CD8-positive, alpha-beta memory T cell (primary cell): ENCODE measurements around the gene SFSWAP. TPM values are rescaled to one million over a fixed set of nuclear protein-coding genes. Genes with fewer than 3 reads are reported as not detected.

Experiments
- CTCF ChIA-PET: fragments of 350-600 bp; sonication (Branson Sonifier 250); formaldehyde crosslinking; loops from one replicate; lab custom pipeline; 2021; ENCODE audit warnings: antibody characterized with exemption; lab: Charles Lee
- POLR2A ChIA-PET: fragments of 350-600 bp; sonication (Branson Sonifier 250); formaldehyde crosslinking; loops from one replicate; lab custom pipeline; 2021; ENCODE audit warnings: antibody characterized with exemption; lab: Charles Lee
- DNase-seq, 5 donors: peaks; one replicate each; pipeline versions ENCODE4 v3.0.0 to v3.0.0-alpha.2; 2020 to 2022; ENCODE audit warnings: mixed read lengths in 1 of 5
- H3K27ac ChIP-seq: one replicate; pipeline ENCODE4 v1.7.0; 2013; ENCODE audit warnings: low read depth, mild to moderate bottlenecking, low read length, moderate library complexity
- H3K27me3 ChIP-seq: 2 replicates; pipeline ENCODE4 v1.7.0; 2013; ENCODE audit warnings: low read length, mild to moderate bottlenecking; ENCODE audit not compliant: insufficient read depth, poor library complexity, severe bottlenecking
- H3K36me3 ChIP-seq: 2 replicates; pipeline ENCODE4 v1.7.0; 2013; ENCODE audit warnings: mild to moderate bottlenecking, low read length, moderate library complexity; ENCODE audit not compliant: insufficient read depth
- H3K4me1 ChIP-seq: 2 replicates; pipeline ENCODE4 v1.7.0; 2013; ENCODE audit warnings: mild to moderate bottlenecking, low read length, moderate library complexity; ENCODE audit not compliant: insufficient read depth
- H3K4me3 ChIP-seq: 2 replicates; pipeline ENCODE4 v1.7.0; 2013; ENCODE audit warnings: mild to moderate bottlenecking, low read length
- H3K9me3 ChIP-seq: 2 replicates; pipeline ENCODE4 v1.7.0; 2013; ENCODE audit warnings: mild to moderate bottlenecking, low read length
- H3K27ac Mint-ChIP-seq, 8 donors: one replicate each; pipeline ENCODE4 v1.8.0; 2020 to 2021; ENCODE audit warnings: mixed read lengths in 8 of 8, mild to moderate bottlenecking in 6 of 8, inconsistent platforms in 3 of 8, moderate library complexity in 3 of 8
- H3K27me3 Mint-ChIP-seq, 2 donors: one replicate each; pipeline ENCODE4 v1.8.0; 2020 to 2021; ENCODE audit warnings: mixed read lengths in 2 of 2, mild to moderate bottlenecking in 1 of 2, moderate library complexity in 1 of 2
- H3K36me3 Mint-ChIP-seq, 3 donors: one replicate each; pipeline ENCODE4 v1.8.0; 2020 to 2021; ENCODE audit warnings: mixed read lengths in 3 of 3, inconsistent platforms in 1 of 3, mild to moderate bottlenecking in 1 of 3
- H3K4me1 Mint-ChIP-seq, 3 donors: one replicate each; pipeline ENCODE4 v1.8.0; 2020 to 2021; ENCODE audit warnings: mixed read lengths in 3 of 3, inconsistent platforms in 1 of 3, mild to moderate bottlenecking in 1 of 3
- H3K4me3 Mint-ChIP-seq, 7 donors: one replicate each; pipeline ENCODE4 v1.8.0; 2020 to 2021; ENCODE audit warnings: mixed read lengths in 7 of 7, mild to moderate bottlenecking in 6 of 7, moderate library complexity in 4 of 7, inconsistent platforms in 2 of 7
- H3K9me3 Mint-ChIP-seq, 5 donors: one replicate each; pipeline ENCODE4 v1.8.0; 2020 to 2022; ENCODE audit warnings: mixed read lengths in 5 of 5, mild to moderate bottlenecking in 3 of 5, moderate library complexity in 2 of 5, inconsistent platforms in 1 of 5
- polyA plus RNA-seq: library from polyadenylated mRNA; unstranded; fragments of 300-500 nt; fragmentation: Illumina TruSeq; gene quantifications from one replicate; pipeline ENCODE4 v1.2.3, GENCODE V29; 2021
- total RNA-seq, 2 experiments: library from RNA; stranded (reverse); gene quantifications; one replicate each; pipeline ENCODE4 v1.2.3, GENCODE V29; 2021

SFSWAP gene
- total and polyA plus RNA-seq, 3 experiments from 2014 or later: 22.6 to 65.2 (median 63.3) TPM

DNA sequence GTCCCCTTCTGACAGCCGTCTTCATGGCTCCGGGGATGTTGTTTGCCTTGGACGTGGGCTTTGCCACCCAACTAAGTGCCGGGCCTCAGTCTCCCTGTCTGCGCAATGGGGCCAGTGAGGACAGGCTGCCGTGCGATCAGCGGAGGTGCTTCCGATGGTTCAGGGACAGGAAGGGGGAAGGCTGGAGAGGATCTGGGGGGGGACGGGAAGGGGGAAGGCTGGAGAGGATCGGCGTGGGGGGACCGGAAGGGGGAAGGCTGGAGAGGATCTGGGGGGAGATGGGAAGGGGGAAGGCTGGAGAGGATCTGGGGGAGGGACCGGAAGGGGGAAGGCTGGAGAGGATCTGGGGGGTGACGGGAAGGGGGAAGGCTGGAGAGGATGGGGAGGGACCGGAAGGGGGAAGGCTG is 120.7 kb downstream of the SFSWAP start:
- no peaks in the 10 kb centered on the region for H3K36me3 ChIP-seq
- H3K9me3 ChIP-seq: no peaks in the 10 kb centered on the region
- Mint-ChIP-seq H3K9me3 (no peaks in the 10 kb centered on the region), H3K4me1 (peaks cover 5 to 22% (median 9%) of the 10 kb centered on the region in 3 donors), H3K36me3 (no peaks in the 10 kb centered on the region), H3K27me3 (peaks cover 24 to 27% of the 10 kb centered on the region in 2 donors), H3K4me3 (peak overlapping the region in 1 of 7 donors; percentile 68), H3K27ac (no peak overlapping the region)
- H3K27ac ChIP-seq: no peak overlapping the region
- DNase-seq: no peak
- peaks cover 14% of the 10 kb centered on the region for H3K27me3 ChIP-seq
- CTCF ChIA-PET: no interaction called here
- H3K4me3 ChIP-seq: no peak overlapping the region
- H3K4me1 ChIP-seq: no peaks in the 10 kb centered on the region
- POLR2A ChIA-PET: no interaction called here

- DNase-seq: no peak
- CTCF ChIA-PET: no interaction called here
- POLR2A ChIA-PET: no interaction called here
- H3K27ac ChIP-seq: no peak overlapping the region
- H3K4me1 ChIP-seq: no peaks in the 10 kb centered on the region
- peaks cover 9% of the 10 kb centered on the region for H3K27me3 ChIP-seq
- Mint-ChIP-seq H3K4me1 (peaks cover 3 to 20% (median 7%) of the 10 kb centered on the region in 3 donors), H3K36me3 (no peaks in the 10 kb centered on the region), H3K9me3 (no peaks in the 10 kb centered on the region), H3K4me3 (peak overlapping the region in 2 of 7 donors; percentile 25 to 28), H3K27me3 (peaks cover 18 to 20% of the 10 kb centered on the region in 2 donors), H3K27ac (no peak overlapping the region)
- H3K4me3 ChIP-seq: no peak overlapping the region
- no peaks in the 10 kb centered on the region for H3K36me3 ChIP-seq
- H3K9me3 ChIP-seq: no peaks in the 10 kb centered on the region
These were observed 121.7 kb downstream of the SFSWAP start for GRCh38 chr12:131832321-131833231.

DNA sequence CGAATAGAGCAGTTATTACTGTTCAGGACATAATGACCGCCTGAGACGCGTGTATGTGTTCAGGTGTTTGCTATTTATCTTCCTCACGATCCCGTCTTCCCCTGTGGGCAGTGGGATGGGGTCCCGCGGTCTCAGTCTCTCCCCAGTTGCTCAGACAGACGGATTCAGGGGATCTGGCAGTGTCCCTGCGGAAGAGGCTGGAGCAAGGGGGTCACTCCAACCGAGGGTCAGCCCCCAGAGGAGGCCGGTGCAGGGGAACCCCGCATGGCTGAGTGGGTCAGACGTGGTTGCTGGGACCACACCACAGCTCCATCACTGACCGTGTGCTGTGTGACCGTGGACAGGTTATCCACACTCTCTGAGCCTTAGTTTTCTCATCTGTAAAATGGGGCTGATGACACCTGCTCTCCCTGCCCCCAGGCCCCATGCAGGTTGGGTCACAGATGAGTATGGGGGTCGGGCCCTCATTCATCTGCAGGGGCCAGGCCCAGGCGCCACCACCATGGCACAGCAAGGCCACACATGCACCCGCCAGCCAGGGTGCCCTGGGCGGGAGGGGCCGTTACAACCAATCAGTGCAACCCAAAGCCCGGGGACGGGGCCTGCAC is 122.5 kb downstream of the SFSWAP start:
- no peak overlapping the region for H3K27ac Mint-ChIP-seq
- CTCF ChIA-PET: no interaction called here
- Histone ChIP-seq H3K4me3 (no peak overlapping the region), H3K4me1 (no peaks in the 10 kb centered on the region), H3K27ac (no peak overlapping the region), H3K27me3 (peaks cover 8% of the 10 kb centered on the region), H3K9me3 (no peaks in the 10 kb centered on the region), H3K36me3 (no peaks in the 10 kb centered on the region)
- peak overlapping the region in 1 of 7 donors; percentile 56 for H3K4me3 Mint-ChIP-seq
- peaks cover 1 to 18% (median 5%) of the 10 kb centered on the region in 3 donors for H3K4me1 Mint-ChIP-seq
- DNase-seq: peak in 1 of 5 donors; percentile 36
- POLR2A ChIA-PET: no interaction called here
- H3K27me3 Mint-ChIP-seq: peaks cover 16 to 18% of the 10 kb centered on the region in 2 donors
- no peaks in the 10 kb centered on the region for H3K9me3 Mint-ChIP-seq
- H3K36me3 Mint-ChIP-seq: no peaks in the 10 kb centered on the region

DNA sequence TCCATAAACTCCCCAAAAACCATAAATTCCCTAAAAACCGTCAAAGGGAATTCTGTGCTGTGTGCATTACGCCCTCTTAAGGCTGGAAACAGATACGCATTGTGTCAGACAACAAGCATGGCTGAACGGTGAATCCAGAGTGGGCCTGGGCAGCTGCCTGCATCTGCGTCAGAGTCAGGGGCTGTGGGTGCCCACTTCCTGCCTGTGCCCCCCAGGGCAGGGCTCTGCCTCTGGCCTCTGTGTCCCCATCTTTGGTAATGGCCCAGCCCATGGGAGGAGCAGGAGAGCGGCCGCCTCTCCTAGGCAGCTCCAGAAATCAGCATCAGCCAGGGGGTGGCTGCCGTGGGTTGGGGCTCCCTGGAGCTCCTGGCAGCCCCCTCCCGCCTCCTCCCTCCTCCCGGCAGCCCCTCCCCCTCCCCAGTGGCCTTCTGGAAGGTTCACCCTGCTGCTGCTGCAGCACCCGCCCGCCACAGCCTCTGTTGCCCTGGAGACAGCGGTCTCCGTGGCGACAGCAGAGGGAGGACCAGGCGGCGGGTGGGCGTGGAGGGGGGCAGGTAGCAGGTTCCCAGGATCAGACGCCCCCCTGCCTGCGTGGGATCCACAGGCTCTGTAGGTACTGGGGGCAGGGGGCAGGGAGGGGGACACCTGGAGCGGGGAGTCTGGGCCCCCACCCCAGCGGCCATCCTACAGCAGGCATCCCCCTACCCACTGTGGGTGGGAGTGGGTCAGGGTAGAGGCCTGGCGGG is 123.2 kb downstream of the SFSWAP start:
- no peaks in the 10 kb centered on the region for H3K36me3 ChIP-seq
- no peaks in the 10 kb centered on the region for H3K9me3 ChIP-seq
- peak in 1 of 5 donors; percentile 43 for DNase-seq
- Mint-ChIP-seq H3K27me3 (peaks cover 16 to 18% of the 10 kb centered on the region in 2 donors), H3K4me1 (peaks cover 1 to 16% (median 5%) of the 10 kb centered on the region in 3 donors), H3K4me3 (no peak overlapping the region), H3K36me3 (no peaks in the 10 kb centered on the region), H3K9me3 (no peaks in the 10 kb centered on the region), H3K27ac (no peak overlapping the region)
- CTCF ChIA-PET: no interaction called here
- H3K4me3 ChIP-seq: no peak overlapping the region
- peaks cover 7% of the 10 kb centered on the region for H3K27me3 ChIP-seq
- no peaks in the 10 kb centered on the region for H3K4me1 ChIP-seq
- no peak overlapping the region for H3K27ac ChIP-seq
- POLR2A ChIA-PET: no interaction called here

- POLR2A ChIA-PET: no interaction called here
These were observed 124.1 kb downstream of the SFSWAP start for GRCh38 chr12:131834798-131835615.

DNA sequence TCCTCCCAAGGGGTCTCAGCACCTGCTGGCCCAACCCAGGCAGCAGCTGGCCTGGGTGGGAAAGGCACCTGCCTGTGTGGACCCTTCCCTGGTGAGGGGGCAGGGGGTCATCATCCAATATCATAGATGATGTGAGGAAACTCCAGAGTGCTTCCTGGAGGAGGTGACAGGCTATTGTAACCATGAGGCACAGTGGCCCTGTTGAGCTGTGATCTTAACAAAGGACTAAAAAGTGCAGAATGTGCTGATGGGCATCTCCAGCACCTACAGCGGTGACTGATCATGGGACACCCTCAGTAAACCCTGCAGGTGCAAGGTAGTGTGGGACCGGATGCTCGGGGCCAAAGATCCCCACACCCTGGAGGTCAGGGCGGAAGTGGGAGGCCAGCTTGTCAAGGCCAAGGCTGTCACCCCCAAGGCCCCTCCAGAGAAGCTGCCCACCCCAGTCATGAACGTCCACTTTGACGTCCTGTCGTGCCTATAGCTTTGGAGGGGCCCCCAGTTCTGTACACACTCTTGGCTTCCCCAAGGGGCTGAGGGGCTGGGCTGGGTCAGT is 124.8 kb downstream of the SFSWAP start:
- ChIA-PET CTCF (no interaction called here), POLR2A (no interaction called here)
- no peak overlapping the region for H3K27ac Mint-ChIP-seq
- no peak overlapping the region for H3K27ac ChIP-seq
- H3K36me3 Mint-ChIP-seq: no peaks in the 10 kb centered on the region
- no peak overlapping the region for H3K4me3 Mint-ChIP-seq
- no peaks in the 10 kb centered on the region for H3K36me3 ChIP-seq
- no peaks in the 10 kb centered on the region for H3K9me3 Mint-ChIP-seq
- no peak overlapping the region for H3K4me3 ChIP-seq
- H3K4me1 Mint-ChIP-seq: peaks cover 0 to 8% (median 5%) of the 10 kb centered on the region in 3 donors
- no peak for DNase-seq
- no peaks in the 10 kb centered on the region for H3K9me3 ChIP-seq
- H3K27me3 Mint-ChIP-seq: peaks cover 12 to 14% of the 10 kb centered on the region in 2 donors
- H3K27me3 ChIP-seq: no peaks in the 10 kb centered on the region
- H3K4me1 ChIP-seq: no peaks in the 10 kb centered on the region

More at GRCh38 chr12:131834798-131835615, 124.1 kb downstream of the SFSWAP start:
- Mint-ChIP-seq H3K4me3 (no peak overlapping the region), H3K27ac (no peak overlapping the region), H3K4me1 (peaks cover 0 to 10% (median 5%) of the 10 kb centered on the region in 3 donors), H3K27me3 (peaks cover 12 to 14% of the 10 kb centered on the region in 2 donors), H3K36me3 (no peaks in the 10 kb centered on the region), H3K9me3 (no peaks in the 10 kb centered on the region)
- Histone ChIP-seq H3K9me3 (no peaks in the 10 kb centered on the region), H3K36me3 (no peaks in the 10 kb centered on the region), H3K27me3 (no peaks in the 10 kb centered on the region), H3K4me3 (no peak overlapping the region), H3K27ac (no peak overlapping the region), H3K4me1 (no peaks in the 10 kb centered on the region)
- CTCF ChIA-PET: no interaction called here
- DNase-seq: no peak

- H3K27me3 ChIP-seq: no peaks in the 10 kb centered on the region
- H3K4me1 Mint-ChIP-seq: peaks cover 0 to 3% (median under 1%) of the 10 kb centered on the region in 3 donors
- H3K27ac ChIP-seq: no peak overlapping the region
- no peaks in the 10 kb centered on the region for H3K36me3 Mint-ChIP-seq
- H3K27ac Mint-ChIP-seq: no peak overlapping the region
- H3K36me3 ChIP-seq: no peaks in the 10 kb centered on the region
- no peaks in the 10 kb centered on the region for H3K9me3 ChIP-seq
- H3K9me3 Mint-ChIP-seq: no peaks in the 10 kb centered on the region
- POLR2A ChIA-PET: no interaction called here
- CTCF ChIA-PET: no interaction called here
- DNase-seq: no peak
- H3K4me1 ChIP-seq: no peaks in the 10 kb centered on the region
- H3K27me3 Mint-ChIP-seq: peaks cover 8 to 14% of the 10 kb centered on the region in 2 donors
- no peak overlapping the region for H3K4me3 ChIP-seq
- no peak overlapping the region for H3K4me3 Mint-ChIP-seq
These were observed 125.3 kb downstream of the SFSWAP start for GRCh38 chr12:131836193-131836592.
